ENCODE results near the gene MGARP. TPM values are rescaled to one million over a fixed set of nuclear protein-coding genes. Genes with fewer than 3 reads are reported as not detected.

MGARP gene
- total and polyA plus RNA-seq, 2 of the 4 experiments (the other 2 are of a cell fraction) = 34.7 to 35.0 TPM

- no peak for TF ChIP-seq NFE2L2 (IDR thresholded peaks at IDR 0.05; ENCODE audit: low read depth, low read length)
Observed at GRCh38 chr4:139286186-139286698, 6.2 kb upstream of the MGARP start (continued).

- no peaks in the 10 kb centered on the region for H3K9me3 ChIP-seq (ENCODE audit: control insufficient read depth, insufficient read depth, low read length)
- peaks cover 3% of the 10 kb centered on the region for H3K4me1 ChIP-seq (ENCODE audit: control insufficient read depth, insufficient read depth, low read length)
- peak; percentile 1; the same call in 1 of the 2 replicates for ATAC-seq (ENCODE audit: low read depth)
- no peaks in the 10 kb centered on the region for H4K20me1 ChIP-seq (ENCODE audit: insufficient read depth, low read length)
- no peak overlapping the region for H3K4ac ChIP-seq (ENCODE audit: low read depth, low read length)
- peak overlapping the region; percentile 54; the same call in 1 of the 2 replicates for H3K4me2 ChIP-seq (ENCODE audit: low read depth, low read length)
- H3K27me3 ChIP-seq (ENCODE audit: control insufficient read depth, insufficient read depth, low read length) = no peaks in the 10 kb centered on the region
- intact Hi-C loops (cut with micrococcal nuclease) = loop anchor here (5.0 kb wide), 3 partner anchors 55 to 185 kb away; partner anchors contain the start of gene ELF2
- no peak overlapping the region for H3K23ac ChIP-seq (ENCODE audit: low read depth, low read length)
- DNase-seq = peak; percentile 68
- H3K9me1 ChIP-seq (ENCODE audit: insufficient read depth, low read length) = peaks cover 3% of the 10 kb centered on the region
- H3K27ac ChIP-seq (ENCODE audit: insufficient read depth, low read length) = peak overlapping the region; percentile 24; the same call in 1 of the 2 replicates
- H2AK5ac ChIP-seq (ENCODE audit: low read depth, low read length) = no peak overlapping the region
- H3K36me3 ChIP-seq (ENCODE audit: control insufficient read depth, insufficient read depth, low read length) = no peaks in the 10 kb centered on the region
- no peak overlapping the region for H3K18ac ChIP-seq (ENCODE audit: low read depth, low read length)
- no peak overlapping the region for H2AFZ ChIP-seq (replicated peaks; ENCODE audit: low read length, poor library complexity)
- no peak overlapping the region for H3K4me3 ChIP-seq (ENCODE audit: insufficient read depth, low read depth, low read length)
- no peak overlapping the region for H2BK20ac ChIP-seq (ENCODE audit: low read depth, low read length)
- no peak overlapping the region for H3K56ac ChIP-seq (ENCODE audit: extremely low read depth, insufficient read depth, low read length)
- H3K9ac ChIP-seq (ENCODE audit: low read depth, low read length) = no peak overlapping the region
- peaks cover 6 to 15% of the 10 kb centered on the region in 2 experiments for H3K79me1 ChIP-seq (ENCODE audit: low read depth in 1 of 2, low read length in 2 of 2)
- no TSS peak for BruUV-seq (replicated peaks)
- no peak overlapping the region for H2BK15ac ChIP-seq (ENCODE audit: low read depth, low read length)
- POLR2A ChIA-PET (ENCODE audit: unreplicated experiment) = no interaction called here
- H2AK9ac ChIP-seq (replicated peaks; ENCODE audit: low read depth, low read length, poor library complexity) = no peak overlapping the region
- no peak overlapping the region for H4K8ac ChIP-seq (ENCODE audit: low read depth in 2 of 2, low read length in 2 of 2)
- in situ Hi-C loops (cut with MboI; ENCODE audit: low sequenced_read_pairs) = no loop called here
- H2BK5ac ChIP-seq (ENCODE audit: low read depth, low read length, poor library complexity, severe bottlenecking) = peak overlapping the region; percentile 56
- H3K14ac ChIP-seq (replicated peaks; ENCODE audit: low read depth, low read length) = no peak overlapping the region
- H4K91ac ChIP-seq (ENCODE audit: insufficient read depth, low read depth, low read length) = no peak overlapping the region
- H2BK120ac ChIP-seq (ENCODE audit: low read depth, low read length) = no peak overlapping the region
- CTCF ChIA-PET = interaction anchor here (1.0 kb wide), 1 partner anchor 13 kb away, joined by 4 read pairs; no protein-coding TSS in a partner anchor
- no peak overlapping the region for H4K5ac ChIP-seq (ENCODE audit: low read depth, low read length)
- dilution Hi-C loops (cut with HindIII; ENCODE audit: low sequenced_read_pairs, unreplicated experiment) = no loop called here
- TF ChIP-seq FOS (IDR thresholded peaks at IDR 0.05; ENCODE audit: low read depth, low read length) (no peak), RAD21 (IDR thresholded peaks at IDR 0.05; ENCODE audit: low read length) (no peak), RCOR1 (IDR thresholded peaks at IDR 0.05; ENCODE audit: insufficient replicate concordance, low read length) (no peak), CEBPB (IDR thresholded peaks at IDR 0.05; ENCODE audit: low read depth, low read length) (no peak), POLR2A (IDR thresholded peaks at IDR 0.05; ENCODE audit: low read depth, low read length) (no peak), MAZ (IDR thresholded peaks at IDR 0.05; ENCODE audit: borderline replicate concordance, low read depth, low read length) (no peak), NFE2L2 (IDR thresholded peaks at IDR 0.05; ENCODE audit: low read depth, low read length) (no peak), BHLHE40 (IDR thresholded peaks at IDR 0.05; ENCODE audit: low read depth, low read length) (no peak), MAFK (IDR thresholded peaks at IDR 0.05; ENCODE audit: low read depth, low read length) (no peak), MXI1 (IDR thresholded peaks at IDR 0.05; ENCODE audit: borderline replicate concordance, low read depth, low read length) (no peak), SMC3 (IDR thresholded peaks at IDR 0.05; ENCODE audit: low read depth, low read length) (no peak), CTCF (conservative IDR thresholded peaks at IDR 0.05; ENCODE audit: low read depth, low read length) (no peak), RFX5 (IDR thresholded peaks at IDR 0.05; ENCODE audit: low read depth, low read length) (no peak), CHD1 (IDR thresholded peaks at IDR 0.05; ENCODE audit: low read depth, low read length) (no peak), USF2 (IDR thresholded peaks at IDR 0.05; ENCODE audit: low read depth, low read length) (no peak)
Observed at GRCh38 chr4:139282721-139283075, 2.7 kb upstream of the MGARP start.

Measured in IMR-90 (cell line).